Keratinocyte (primary cell): ENCODE results near the gene HOMEZ.

ENCODE experiments used
- EZH2 ChIP-seq: IDR thresholded peaks from one replicate; pipeline ENCODE4 v1.6.1; 2012; ENCODE audit warnings: inconsistent platforms, mild to moderate bottlenecking, low read length, moderate library complexity
- TF ChIP-seq, protein P1 (sequence below), 3 experiments: IDR thresholded peaks in 1 of 3; conservative IDR thresholded peaks in 1 of 3; optimal IDR thresholded peaks in 1 of 3; 2 replicates in 2 of 3; 3 replicates in 1 of 3; pipeline versions ENCODE3 to v1.5.1; 2011; ENCODE audit warnings: low read length in 3 of 3, mild to moderate bottlenecking in 3 of 3, moderate library complexity in 2 of 3, control low read depth in 1 of 3, inconsistent platforms in 1 of 3; ENCODE audit not compliant: insufficient read depth in 2 of 3; ENCODE audit errors: extremely low read depth in 1 of 3

- TF ChIP-seq, protein P1, sequence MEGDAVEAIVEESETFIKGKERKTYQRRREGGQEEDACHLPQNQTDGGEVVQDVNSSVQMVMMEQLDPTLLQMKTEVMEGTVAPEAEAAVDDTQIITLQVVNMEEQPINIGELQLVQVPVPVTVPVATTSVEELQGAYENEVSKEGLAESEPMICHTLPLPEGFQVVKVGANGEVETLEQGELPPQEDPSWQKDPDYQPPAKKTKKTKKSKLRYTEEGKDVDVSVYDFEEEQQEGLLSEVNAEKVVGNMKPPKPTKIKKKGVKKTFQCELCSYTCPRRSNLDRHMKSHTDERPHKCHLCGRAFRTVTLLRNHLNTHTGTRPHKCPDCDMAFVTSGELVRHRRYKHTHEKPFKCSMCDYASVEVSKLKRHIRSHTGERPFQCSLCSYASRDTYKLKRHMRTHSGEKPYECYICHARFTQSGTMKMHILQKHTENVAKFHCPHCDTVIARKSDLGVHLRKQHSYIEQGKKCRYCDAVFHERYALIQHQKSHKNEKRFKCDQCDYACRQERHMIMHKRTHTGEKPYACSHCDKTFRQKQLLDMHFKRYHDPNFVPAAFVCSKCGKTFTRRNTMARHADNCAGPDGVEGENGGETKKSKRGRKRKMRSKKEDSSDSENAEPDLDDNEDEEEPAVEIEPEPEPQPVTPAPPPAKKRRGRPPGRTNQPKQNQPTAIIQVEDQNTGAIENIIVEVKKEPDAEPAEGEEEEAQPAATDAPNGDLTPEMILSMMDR (optimal IDR thresholded peaks at IDR 0.05 in 1 of 3, IDR thresholded peaks at IDR 0.05 in 1 of 3, conservative IDR thresholded peaks at IDR 0.05 in 1 of 3; ENCODE audit: extremely low read depth in 1 of 3, insufficient read depth in 2 of 3, low read length in 3 of 3): no peak
- TF ChIP-seq EZH2: no peak
Measured at GRCh38 chr14:23237772-23238594, 47.9 kb downstream of the HOMEZ start, which contains the start of gene RNF212B.
